Fibroblast of skin of left quadriceps (primary cell): ENCODE results near the gene SMG6.

Experiments used
- DNase-seq, 2 experiments: peaks; one replicate each; pipeline ENCODE4 v3.0.0-alpha.2; 2013; ENCODE audit warnings: low read depth in 2 of 2

SMG6 gene

DNA sequence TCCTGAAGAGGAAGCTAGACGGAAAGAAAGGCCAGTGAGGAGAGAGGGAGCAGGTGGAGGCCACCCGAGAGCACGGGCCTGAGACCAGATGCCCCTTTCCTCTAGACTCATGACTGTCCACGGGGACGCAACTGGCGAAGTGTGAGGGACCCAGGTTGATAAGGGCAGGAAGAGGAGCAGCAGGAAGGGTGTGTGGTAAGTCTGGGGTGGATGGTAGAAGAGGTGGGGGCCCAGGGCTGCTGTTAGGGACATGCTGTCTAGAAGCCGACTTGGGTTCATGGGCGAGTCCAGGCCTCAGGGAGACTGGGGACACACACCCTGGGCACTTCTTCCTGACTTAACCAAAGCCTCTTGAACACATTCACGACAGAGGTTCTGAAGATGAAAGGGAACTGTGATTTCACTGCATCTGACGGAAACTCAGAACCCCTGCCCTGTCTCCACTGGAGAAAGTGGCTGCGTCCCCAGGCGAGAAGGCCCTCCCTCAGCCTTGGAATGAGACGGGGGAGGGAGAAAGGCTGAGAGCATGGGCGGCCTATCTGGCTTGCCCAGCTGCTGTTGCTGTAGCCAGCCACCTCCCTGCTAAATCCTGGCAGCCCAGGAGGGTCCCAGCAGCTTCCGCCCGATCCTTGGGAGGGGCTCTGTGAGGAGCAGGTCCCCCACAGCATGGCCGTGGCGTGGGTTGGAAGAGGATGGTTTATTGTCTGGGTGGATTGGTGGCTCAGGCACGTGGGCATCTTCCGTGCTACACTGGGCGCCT is 242.7 kb downstream of the SMG6 start:
- DNase-seq, result no peak

DNA sequence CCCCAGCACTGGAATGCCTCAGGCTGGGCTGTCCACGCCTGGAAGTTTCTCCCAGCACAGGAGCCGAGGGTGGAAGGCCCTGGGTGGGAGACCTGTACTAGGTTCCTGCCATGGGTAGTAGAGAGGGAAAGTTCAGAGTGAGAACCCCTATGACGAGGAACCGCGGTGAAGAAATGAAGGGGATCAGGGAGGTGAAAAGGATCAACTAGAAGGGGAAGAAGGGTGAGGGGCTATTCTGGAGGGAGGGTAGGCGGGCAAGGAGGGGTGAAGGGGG is 243.3 kb downstream of the SMG6 start:
- DNase-seq, result no peak

DNA sequence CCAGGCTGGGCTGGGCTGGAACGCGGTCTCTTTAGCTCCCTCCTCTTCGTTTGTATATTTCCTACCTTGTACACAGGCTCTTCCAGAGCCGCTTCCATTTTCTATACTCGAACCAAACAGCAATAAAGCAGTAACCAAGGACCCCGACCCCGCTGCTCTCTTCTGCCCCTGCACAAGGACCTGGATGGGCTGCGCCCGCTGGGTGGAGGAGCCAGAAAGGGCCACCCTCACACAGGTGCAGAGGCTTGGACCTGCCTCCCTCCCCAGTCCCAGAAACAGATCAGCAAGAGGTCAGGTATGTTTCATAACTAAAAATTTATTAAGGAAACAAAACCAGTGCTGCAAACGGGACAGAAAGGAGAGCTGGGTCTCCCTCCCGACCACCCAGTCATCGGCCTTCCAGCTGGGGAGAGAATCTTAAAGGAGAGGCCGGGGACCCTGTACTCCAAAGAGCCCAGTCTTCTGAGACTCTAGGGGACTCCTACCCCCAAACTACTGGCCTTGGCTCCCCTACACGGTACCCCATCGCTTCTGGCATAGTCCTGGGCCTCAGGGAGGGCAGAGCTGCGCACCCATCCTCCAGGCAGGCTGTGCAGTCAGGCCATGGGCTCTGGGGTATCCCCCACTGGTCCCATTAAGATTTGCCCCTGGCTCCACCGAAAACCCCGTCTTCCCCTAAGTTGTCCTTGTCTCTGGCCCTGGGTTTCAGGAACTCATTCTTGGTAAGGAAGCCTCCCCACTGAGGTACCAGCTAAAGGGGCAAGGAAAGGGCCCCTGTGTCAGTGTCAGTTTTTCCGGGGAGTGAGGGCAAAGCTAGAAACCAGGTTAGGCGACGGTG is 243.8 kb downstream of the SMG6 start:
- DNase-seq, result no peak

DNA sequence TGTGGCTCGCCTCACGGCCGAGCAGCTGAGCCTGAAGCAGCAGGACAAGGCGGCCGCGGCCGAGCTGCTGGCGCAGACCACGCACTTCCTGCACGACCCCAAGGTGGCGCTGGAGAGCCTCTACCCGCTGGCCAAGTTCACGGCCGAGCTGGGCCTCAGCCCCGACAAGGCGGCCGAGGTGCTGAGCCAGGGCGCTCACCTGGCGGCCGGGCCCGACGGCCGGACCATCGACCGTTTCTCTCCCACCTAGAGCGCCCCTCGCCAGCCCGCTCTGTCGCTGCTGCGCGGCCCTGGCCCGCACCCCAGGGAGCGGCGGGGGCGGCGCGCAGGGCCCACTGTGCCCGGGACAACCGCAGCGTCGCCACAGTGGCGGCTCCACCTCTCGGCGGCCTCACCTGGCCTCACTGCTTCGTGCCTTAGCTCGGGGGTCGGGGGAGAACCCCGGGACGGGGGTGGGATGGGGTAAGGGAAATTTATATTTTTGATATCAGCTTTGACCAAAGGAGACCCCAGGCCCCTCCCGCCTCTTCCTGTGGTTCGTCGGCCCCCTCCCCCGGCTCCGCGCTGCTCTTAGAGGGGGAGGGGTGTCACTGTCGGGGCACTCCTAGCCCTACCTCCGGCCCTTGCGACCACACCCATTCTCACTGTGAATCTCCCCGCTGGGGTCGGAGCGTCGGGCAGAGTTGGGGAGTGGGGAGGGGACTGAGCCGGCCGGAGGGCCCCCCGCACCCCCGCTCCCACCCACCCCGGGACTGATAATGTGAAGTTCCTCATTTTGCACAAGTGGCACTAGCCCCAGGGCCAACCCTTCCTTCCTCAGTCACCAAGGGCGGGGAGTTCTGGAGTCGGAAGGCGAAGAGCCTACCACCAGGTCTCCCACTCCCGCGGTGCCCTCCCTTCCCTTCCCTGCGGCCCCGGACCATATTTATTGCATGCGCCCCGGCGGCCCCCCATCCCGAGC is 244.7 kb downstream of the SMG6 start:
- no peak for DNase-seq

- DNase-seq, result no peak
Measured at GRCh38 chr17:2057760-2058585, 245.6 kb downstream of the SMG6 start.

DNA sequence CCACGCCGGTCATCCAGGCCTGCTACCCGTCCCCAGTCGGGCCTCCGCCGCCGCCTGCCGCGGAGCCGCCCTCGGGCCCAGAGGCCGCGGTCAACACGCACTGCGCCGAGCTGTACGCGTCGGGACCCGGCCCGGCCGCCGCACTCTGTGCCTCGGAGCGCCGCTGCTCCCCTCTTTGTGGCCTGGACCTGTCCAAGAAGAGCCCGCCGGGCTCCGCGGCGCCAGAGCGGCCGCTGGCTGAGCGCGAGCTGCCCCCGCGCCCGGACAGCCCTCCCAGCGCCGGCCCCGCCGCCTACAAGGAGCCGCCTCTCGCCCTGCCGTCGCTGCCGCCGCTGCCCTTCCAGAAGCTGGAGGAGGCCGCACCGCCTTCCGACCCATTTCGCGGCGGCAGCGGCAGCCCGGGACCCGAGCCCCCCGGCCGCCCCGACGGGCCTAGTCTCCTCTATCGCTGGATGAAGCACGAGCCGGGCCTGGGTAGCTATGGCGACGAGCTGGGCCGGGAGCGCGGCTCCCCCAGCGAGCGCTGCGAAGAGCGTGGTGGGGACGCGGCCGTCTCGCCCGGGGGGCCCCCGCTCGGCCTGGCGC is 246.3 kb downstream of the SMG6 start:
- DNase-seq, result no peak

DNA sequence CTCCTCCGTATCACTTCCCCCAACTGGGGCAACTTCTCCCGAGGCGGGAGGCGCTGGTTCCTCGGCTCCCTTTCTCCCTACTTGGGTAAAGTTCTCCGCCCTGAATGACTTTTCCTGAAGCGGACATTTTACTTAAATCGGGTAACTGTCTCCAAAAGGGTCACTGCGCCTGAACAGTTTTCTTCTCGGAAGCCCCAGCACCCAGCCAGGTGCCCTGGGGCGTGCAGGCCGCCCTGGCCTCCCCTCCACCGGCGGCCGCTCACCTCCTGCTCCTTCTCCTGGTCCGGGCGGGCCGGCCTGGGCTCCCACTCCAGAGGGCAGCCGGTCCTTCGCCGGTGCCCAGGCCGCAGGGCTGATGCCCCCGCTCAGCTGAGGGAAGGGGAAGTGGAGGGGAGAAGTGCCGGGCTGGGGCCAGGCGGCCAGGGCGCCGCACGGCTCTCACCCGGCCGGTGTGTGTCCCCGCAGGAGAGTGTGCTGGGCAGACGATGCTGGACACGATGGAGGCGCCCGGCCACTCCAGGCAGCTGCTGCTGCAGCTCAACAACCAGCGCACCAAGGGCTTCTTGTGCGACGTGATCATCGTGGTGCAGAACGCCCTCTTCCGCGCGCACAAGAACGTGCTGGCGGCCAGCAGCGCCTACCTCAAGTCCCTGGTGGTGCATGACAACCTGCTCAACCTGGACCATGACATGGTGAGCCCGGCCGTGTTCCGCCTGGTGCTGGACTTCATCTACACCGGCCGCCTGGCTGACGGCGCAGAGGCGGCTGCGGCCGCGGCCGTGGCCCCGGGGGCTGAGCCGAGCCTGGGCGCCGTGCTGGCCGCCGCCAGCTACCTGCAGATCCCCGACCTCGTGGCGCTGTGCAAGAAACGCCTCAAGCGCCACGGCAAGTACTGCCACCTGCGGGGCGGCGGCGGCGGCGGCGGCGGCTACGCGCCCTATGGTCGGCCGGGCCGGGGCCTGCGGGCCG is 247.1 kb downstream of the SMG6 start:
- no peak for DNase-seq

DNA sequence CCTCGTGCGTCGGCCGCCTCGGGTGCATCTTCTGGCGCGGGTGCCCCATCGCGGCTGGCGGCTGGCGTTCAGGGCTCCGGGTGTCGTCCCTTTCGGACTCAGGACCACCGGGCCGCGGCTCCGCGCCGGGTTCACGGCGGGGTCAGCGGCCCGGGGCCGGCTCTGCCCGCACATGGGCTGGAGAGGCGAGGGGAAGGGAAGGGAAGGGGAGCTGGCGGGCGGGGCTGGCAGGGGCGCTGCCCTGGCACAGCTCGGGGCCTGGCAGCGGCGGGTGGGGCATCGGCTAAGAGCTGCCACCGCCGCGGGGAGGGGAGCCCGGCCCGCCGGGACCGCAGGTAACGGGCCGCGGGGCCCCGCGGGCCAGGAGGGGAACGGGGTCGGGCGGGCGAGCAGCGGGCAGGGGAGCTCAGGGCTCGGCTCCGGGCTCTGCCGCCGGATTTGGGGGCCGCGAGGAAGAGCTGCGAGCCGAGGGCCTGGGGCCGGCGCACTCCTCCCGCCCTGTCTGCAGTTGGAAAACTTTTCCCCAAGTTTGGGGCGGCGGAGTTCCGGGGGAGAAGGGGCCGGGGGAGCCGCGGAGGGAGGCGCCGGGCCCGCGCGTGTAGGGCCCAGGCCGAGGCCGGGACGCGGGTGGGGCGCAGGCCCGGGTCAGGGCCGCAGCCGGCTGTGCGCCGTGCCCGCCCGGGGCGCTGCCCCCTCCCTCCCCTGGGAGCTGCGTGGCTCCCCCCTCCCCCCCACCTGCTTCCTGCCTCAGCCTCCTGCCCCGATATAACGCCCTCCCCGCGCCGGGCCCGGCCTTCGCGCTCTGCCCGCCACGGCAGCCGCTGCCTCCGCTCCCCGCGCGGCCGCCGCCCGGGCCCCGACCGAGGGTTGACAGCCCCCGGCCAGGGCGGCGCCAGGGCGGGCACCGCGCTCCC is 248.0 kb downstream of the SMG6 start:
- DNase-seq, result no peak

- no peak for DNase-seq
Measured at GRCh38 chr17:2054512-2055291, 248.9 kb downstream of the SMG6 start, which contains the start of gene HIC1. TSS of gene HIC1 (plus strand) at chr17:2055103. CDS start at chr17:2056691, 1,588 bp downstream.

GRCh38 chr17:2054262-2054511 is 249.4 kb downstream of the SMG6 start:
- DNase-seq, result no peak

- DNase-seq, result no peak
Measured at GRCh38 chr17:2053380-2054261, 250.0 kb downstream of the SMG6 start.

DNA sequence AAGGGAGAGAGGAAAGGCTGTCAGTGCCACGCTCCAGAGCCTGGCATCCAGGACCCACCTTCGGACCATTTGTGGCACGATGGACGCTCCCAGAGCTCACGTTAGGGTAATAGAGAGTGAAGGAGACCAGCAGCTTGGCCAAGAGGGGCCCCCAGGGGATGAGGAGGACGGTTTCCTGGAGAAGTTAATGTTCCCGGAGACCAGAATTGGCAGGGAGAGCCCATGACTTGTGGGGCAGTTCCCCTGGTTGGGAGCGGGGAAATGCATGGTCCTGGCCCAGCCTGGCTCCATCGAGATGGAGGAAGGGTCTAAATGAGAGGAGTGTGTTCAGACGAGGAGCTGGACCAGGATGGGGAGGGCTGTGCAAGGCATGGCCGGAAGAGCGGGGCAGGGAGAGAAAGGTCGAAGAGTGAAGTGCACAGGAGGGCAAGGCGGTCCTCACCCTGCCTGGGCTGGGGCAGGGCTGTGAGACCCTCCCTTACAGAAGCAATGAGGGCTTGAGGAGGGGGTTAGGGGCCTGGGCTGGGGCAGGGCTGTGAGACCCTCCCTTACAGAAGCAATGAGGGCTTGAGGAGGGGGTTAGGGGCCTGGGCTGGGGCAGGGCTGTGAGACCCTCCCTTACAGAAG is 251.5 kb downstream of the SMG6 start:
- no peak for DNase-seq

DNA sequence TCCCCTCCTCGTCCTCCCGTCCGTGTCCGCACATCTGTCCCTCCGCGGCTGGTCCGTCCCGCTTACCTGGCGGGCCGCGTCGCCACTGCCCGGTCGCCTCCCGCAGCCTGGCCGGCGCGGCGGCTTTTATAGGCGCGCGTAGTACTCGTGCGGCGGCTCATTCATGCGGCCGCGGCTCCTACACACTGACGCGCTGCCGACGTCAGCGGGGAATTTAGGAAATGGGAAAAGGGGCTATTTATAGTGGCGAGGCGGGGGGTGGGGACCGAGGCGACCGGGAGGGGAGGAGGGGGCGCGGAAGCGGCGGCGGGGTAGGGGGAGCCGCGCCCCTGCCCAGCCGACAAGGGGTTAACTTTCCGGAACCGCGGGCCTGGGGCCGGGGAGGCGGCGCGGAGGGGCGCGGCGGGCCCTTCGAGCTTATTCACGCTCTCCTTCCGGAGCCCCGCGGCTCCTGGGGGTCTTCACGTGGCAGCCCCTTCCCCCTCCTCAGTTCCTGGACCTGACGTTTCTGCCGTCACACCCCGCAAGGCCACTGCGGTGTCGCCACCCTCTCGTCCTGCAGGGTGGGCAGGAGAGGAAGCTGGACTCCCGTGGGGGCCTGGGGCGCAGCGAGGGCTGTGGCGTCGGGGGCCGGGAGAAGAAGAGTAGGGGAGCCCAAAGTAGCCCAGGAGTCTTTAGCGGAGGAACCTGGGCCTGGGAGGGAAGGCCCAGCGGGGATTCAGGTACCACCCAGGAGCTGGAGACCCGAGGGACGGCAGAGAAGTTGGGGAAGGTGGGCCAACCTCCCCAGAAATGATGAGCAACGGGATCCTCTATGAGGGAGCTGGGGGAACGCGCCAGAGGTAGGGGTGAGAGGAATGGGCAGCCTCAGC is 252.3 kb downstream of the SMG6 start:
- DNase-seq, result no peak

DNA sequence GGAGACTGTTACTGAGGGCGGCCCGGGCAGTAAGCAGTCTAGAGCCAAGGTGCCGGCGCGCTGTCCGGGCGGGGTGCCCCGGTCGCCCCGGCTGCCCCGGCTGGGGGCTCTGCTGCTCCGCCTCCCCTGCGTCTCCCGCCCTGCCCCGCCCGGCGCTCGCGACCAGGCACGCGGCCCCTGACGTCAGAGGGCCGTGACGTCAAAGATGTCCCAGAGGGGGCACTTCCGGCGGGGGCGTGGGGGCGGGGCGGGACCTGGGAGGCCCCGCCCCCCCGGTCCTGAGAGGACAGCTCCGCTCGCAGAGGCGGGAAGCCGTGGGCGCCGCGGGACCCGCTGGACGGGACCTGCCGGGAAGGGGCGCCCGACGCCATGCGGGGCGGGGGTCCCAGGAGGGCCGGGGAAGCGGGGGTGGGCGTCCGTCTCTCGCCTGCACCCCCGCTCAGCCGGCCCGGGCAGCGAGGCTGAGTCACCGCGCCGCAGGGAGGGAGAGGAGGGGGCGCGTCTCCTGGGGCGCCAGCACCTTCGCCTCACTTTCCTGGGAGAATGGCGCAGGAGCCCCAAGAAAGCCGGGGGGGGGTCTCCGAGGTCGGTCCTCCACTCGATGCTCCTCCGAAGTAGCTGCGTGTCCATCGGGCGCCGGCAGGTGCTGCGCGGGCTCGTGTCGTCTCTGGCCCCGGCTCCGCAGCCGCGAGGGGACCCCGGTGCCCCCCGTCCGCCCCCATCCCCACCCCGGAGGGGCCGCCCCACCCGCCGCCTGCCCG is 253.1 kb downstream of the SMG6 start:
- DNase-seq, result no peak
